T-cell (primary cell): ENCODE measurements around the gene DEFB132. TPM values are rescaled to one million over a fixed set of nuclear protein-coding genes. Genes with fewer than 3 reads are reported as not detected.

ENCODE experiments used
- ATAC-seq, 4 experiments: fragments of 200-7000 bp in 3 of 4; fragments of 150-1000 bp in 1 of 4; cut with Tn5 transposase; replicated peaks in 1 of 4; 1 replicate in 3 of 4; 2 replicates in 1 of 4; pipeline ENCODE4 v1.10.0; 2021; ENCODE audit warnings: moderate library complexity in 3 of 4, mild to moderate bottlenecking in 2 of 4, moderate number of reproducible peaks in 1 of 4
- CTCF ChIA-PET, 2 donors: fragments of 300-600 bp; sonication (Branson Sonifier 250); formaldehyde crosslinking; loops; one replicate each; lab custom pipeline; 2022; ENCODE audit warnings: antibody characterized with exemption in 2 of 2; lab: Charles Lee
- POLR2A ChIA-PET, 2 donors: fragments of 300-600 bp; sonication (Branson Sonifier 250); formaldehyde crosslinking; loops; one replicate each; lab custom pipeline; 2022; ENCODE audit warnings: antibody characterized with exemption in 2 of 2; lab: Charles Lee
- DNase-seq, 35 experiments: peaks; one replicate each; pipeline versions ENCODE4 v3.0.0 to v3.0.0-alpha.2; 2013 to 2023
- H3K27ac ChIP-seq: one replicate; pipeline ENCODE4 v1.5.1; 2013; ENCODE audit warnings: low read length
- H3K27me3 ChIP-seq, 2 experiments: replicated peaks in 1 of 2; 1 replicate in 1 of 2; 2 replicates in 1 of 2; pipeline versions ENCODE4 v1.6.1 to v1.7.0; 2013; ENCODE audit warnings: low read length in 1 of 2, mixed read lengths in 1 of 2; ENCODE audit not compliant: control insufficient read depth in 2 of 2, insufficient read depth in 2 of 2; ENCODE audit errors: extremely low read depth in 1 of 2
- H3K36me3 ChIP-seq, 2 donors: 1 replicate in 1 of 2; 2 replicates in 1 of 2; pipeline versions ENCODE4 v1.6.1 to v1.7.0; 2013; ENCODE audit warnings: low read length in 1 of 2; ENCODE audit not compliant: control insufficient read depth in 2 of 2, insufficient read depth in 1 of 2; ENCODE audit errors: extremely low read depth in 1 of 2
- H3K4me1 ChIP-seq, 2 experiments: 1 replicate in 1 of 2; 2 replicates in 1 of 2; pipeline versions ENCODE4 v1.6.1 to v1.7.0; 2013; ENCODE audit warnings: low read length in 2 of 2, mixed read lengths in 1 of 2; ENCODE audit not compliant: insufficient read depth in 2 of 2, control insufficient read depth in 1 of 2; ENCODE audit errors: extremely low read depth in 1 of 2
- H3K4me3 ChIP-seq, 2 donors: 1 replicate in 1 of 2; 2 replicates in 1 of 2; pipeline versions ENCODE4 v1.5.1 to v1.7.0; 2013; ENCODE audit warnings: mild to moderate bottlenecking in 2 of 2, low read length in 1 of 2, moderate library complexity in 1 of 2; ENCODE audit not compliant: control insufficient read depth in 1 of 2; ENCODE audit errors: extremely low read depth in 1 of 2
- H3K9me3 ChIP-seq: 2 replicates; pipeline ENCODE4 v1.7.0; 2013
- H3K27ac Mint-ChIP-seq, 2 donors: one replicate each; pipeline ENCODE4 v1.8.0; 2020 to 2021; ENCODE audit warnings: mild to moderate bottlenecking in 2 of 2, mixed read lengths in 2 of 2
- H3K27me3 Mint-ChIP-seq, 2 donors: one replicate each; pipeline ENCODE4 v1.8.0; 2021 to 2022; ENCODE audit warnings: mixed read lengths in 2 of 2
- H3K36me3 Mint-ChIP-seq: one replicate; pipeline ENCODE4 v1.8.0; 2021; ENCODE audit warnings: mixed read lengths
- H3K4me1 Mint-ChIP-seq, 3 donors: one replicate each; pipeline ENCODE4 v1.8.0; 2020 to 2022; ENCODE audit warnings: mixed read lengths in 3 of 3, mild to moderate bottlenecking in 1 of 3
- H3K4me3 Mint-ChIP-seq, 3 donors: one replicate each; pipeline ENCODE4 v1.8.0; 2020 to 2022; ENCODE audit warnings: mild to moderate bottlenecking in 3 of 3, mixed read lengths in 3 of 3, moderate library complexity in 3 of 3
- H3K9me3 Mint-ChIP-seq, 3 donors: one replicate each; pipeline ENCODE4 v1.8.0; 2020 to 2022; ENCODE audit warnings: mixed read lengths in 3 of 3
- WGBS: methylation state at CpG from one replicate; pipeline ENCODE4 v1.1.5; 2013; ENCODE audit warnings: missing lambda C conversion rate; ENCODE audit not compliant: insufficient coverage; 5-methylcytosine and 5-hydroxymethylcytosine counted together
- total RNA-seq, 35 experiments: library from RNA in 6 of 35; stranded (reverse) in 6 of 35; fragments of 120-200 nt in 1 of 35; gene quantifications; one replicate each; pipeline versions ENCODE4 v1.2.1 to v1.2.4 and lab custom pipeline; 2013 to 2026

Gene DEFB132
- total RNA-seq, 5 donors from 2014 or later (not counting 1 experiment from before 2014, with no cell fraction given), result not detected

DNA sequence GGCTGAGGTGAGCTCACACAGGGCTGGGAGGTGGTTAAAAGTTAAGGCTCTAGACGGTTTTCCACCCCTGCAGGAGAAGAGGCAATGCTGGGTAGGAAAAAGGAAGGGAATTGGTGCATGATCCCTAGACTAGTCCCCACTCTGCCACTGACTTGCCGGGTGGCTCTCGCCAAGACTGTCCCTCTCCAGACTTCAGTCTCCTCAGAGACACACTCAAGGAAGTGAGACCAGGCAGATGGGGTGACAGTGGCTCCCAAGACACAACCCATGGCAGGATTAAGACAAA lies 19.9 kb downstream of the DEFB132 start:
- WGBS, result no CpG with 5 or more reads among the region's 3 CpGs
- DNase-seq (no peak), ATAC-seq (no peak)
- no peaks in the 10 kb centered on the region for H3K27me3 ChIP-seq
- H3K36me3 ChIP-seq, result peaks cover 0 to 9% of the 10 kb centered on the region in 2 donors
- Mint-ChIP-seq H3K4me3 (no peak overlapping the region), H3K9me3 (no peaks in the 10 kb centered on the region), H3K27me3 (no peaks in the 10 kb centered on the region), H3K4me1 (no peaks in the 10 kb centered on the region), H3K27ac (no peak overlapping the region), H3K36me3 (peaks cover 7% of the 10 kb centered on the region)
- CTCF ChIA-PET, result no interaction called here
- no peaks in the 10 kb centered on the region for H3K9me3 ChIP-seq
- no peak overlapping the region for H3K4me3 ChIP-seq
- H3K4me1 ChIP-seq, result no peaks in the 10 kb centered on the region
- H3K27ac ChIP-seq, result no peak overlapping the region
- POLR2A ChIA-PET, result no interaction called here

DNA sequence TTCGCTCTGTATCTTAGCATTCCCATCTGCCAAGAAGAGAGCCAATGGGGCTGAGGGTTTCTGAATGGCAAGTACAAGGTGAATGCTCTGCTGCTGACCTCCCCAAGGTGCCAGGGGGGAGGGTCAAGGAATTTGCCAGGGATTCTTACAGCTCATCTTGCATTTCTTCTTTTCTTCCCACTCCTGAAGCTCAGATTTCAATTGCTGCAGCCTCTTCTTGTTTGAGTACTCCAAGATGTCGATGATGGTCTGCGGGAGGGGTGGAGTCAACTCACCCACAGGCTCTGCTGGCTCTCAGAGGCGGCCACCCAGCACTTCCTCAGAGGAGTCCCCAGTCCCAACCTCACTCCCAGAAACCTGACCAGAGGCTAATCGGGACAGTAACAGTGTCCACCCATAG lies 20.7 kb downstream of the DEFB132 start:
- no peak for DNase-seq
- CTCF ChIA-PET, result no interaction called here

DNA sequence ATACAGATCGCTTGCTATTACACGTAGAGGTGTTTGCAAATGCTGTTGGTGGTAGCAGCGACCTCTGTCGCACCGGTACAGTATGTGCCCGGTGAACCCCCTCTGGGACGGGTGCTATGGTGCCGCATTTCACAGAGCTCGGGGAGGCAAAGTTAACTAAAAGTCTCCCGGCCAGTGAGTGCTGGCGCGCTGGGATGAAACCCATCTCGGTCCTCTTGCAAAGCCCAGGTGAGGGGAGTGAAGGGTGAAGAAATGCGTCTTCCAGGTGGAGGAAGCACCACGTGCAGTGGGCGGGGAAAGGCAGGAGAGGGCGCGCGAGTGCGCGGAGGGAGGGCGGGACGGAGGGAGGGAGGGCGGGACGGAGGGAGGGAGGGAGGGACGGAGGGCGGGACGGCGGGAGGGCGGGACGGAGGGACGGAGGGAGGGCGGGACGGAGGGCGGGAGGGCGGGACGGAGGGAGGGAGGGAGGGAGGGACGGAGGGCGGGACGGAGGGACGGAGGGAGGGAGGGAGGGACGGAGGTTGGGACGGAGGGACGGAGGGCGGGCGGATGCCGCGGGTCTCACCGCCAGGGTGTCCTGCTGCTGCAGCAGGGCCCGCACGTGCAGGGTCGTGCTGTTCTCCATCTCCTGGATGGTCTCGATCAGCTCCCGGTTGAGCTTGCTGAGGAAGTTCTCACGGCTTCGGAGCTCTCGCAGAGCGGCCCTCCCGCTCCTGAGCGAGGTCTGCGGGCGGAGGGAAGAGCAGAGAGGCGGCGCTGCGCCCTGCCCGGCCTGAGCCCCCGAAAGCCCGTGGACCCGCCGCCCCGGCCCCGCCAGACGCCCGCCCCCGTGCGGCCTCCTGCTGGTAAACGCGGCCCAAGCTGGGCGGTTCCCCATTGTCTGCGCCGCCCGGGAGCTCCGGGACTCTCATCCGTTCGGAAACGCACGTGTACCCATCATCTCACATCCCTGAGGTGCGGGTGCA lies 21.4 kb downstream of the DEFB132 start:
- ChIA-PET CTCF (no interaction called here), POLR2A (interaction anchor here in 1 of 2 donors (0.5 kb wide), 1 partner anchor 18 kb away, joined by 3 read pairs; no protein-coding TSS in a partner anchor)
- H3K27ac ChIP-seq, result no peak overlapping the region
- no peaks in the 10 kb centered on the region for H3K27me3 ChIP-seq
- Mint-ChIP-seq H3K9me3 (no peaks in the 10 kb centered on the region), H3K4me1 (no peaks in the 10 kb centered on the region), H3K27me3 (no peaks in the 10 kb centered on the region), H3K4me3 (peak overlapping the region in 1 of 3 donors; percentile 48), H3K27ac (no peak overlapping the region), H3K36me3 (peaks cover 7% of the 10 kb centered on the region)
- ATAC-seq, result peak in 1 of 4 experiments; percentile 50
- no peak overlapping the region for H3K4me3 ChIP-seq
- peaks cover 0 to 9% of the 10 kb centered on the region in 2 donors for H3K36me3 ChIP-seq
- no peaks in the 10 kb centered on the region for H3K9me3 ChIP-seq
- 97% methylated on average over 43 of the region's 88 CpGs for WGBS
- peak in 2 of 35 experiments; percentile 14 to 21 for DNase-seq
- no peaks in the 10 kb centered on the region for H3K4me1 ChIP-seq

More for the DNA sequence above, 20.7 kb downstream of the DEFB132 start:
- Mint-ChIP-seq H3K4me1 (no peaks in the 10 kb centered on the region), H3K9me3 (no peaks in the 10 kb centered on the region), H3K36me3 (peaks cover 7% of the 10 kb centered on the region), H3K4me3 (no peak overlapping the region), H3K27ac (no peak overlapping the region), H3K27me3 (no peaks in the 10 kb centered on the region)
- H3K36me3 ChIP-seq, result peaks cover 0 to 9% of the 10 kb centered on the region in 2 donors
- POLR2A ChIA-PET, result no interaction called here
- no peaks in the 10 kb centered on the region for H3K9me3 ChIP-seq
- no peak overlapping the region for H3K4me3 ChIP-seq
- no peaks in the 10 kb centered on the region for H3K27me3 ChIP-seq
- no peak overlapping the region for H3K27ac ChIP-seq
- WGBS, result 100% methylated on average over 1 of the region's 5 CpGs
- ATAC-seq, result no peak
- H3K4me1 ChIP-seq, result no peaks in the 10 kb centered on the region

DNA sequence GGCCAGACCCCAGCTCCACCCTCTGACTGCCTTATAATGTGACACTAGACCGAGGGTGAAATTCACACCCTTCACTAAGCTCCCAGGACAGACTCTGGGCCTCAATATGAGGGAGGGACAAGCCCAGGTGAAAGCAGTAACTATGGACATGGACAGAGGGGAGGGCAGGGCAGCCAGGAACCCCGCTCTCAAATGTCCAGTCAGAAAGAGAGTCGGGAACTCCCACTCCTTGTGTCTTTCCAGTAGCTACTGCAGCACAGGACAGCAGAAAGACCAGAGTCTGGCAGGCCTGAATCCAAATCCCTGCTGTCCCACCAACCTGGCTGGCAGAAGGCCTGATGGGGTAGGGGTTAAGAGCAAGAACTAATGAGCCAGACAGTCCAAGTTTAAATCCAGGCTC lies 26.6 kb downstream of the DEFB132 start:
- Mint-ChIP-seq H3K36me3 (no peaks in the 10 kb centered on the region), H3K27me3 (no peaks in the 10 kb centered on the region), H3K27ac (no peak overlapping the region), H3K4me1 (no peaks in the 10 kb centered on the region), H3K9me3 (no peaks in the 10 kb centered on the region), H3K4me3 (no peak overlapping the region)
- no peaks in the 10 kb centered on the region for H3K9me3 ChIP-seq
- 60% methylated on average over 1 of the region's 3 CpGs for WGBS
- no peak for ATAC-seq
- ChIA-PET POLR2A (no interaction called here), CTCF (no interaction called here)
- no peak overlapping the region for H3K27ac ChIP-seq
- no peaks in the 10 kb centered on the region for H3K36me3 ChIP-seq
- H3K4me3 ChIP-seq, result no peak overlapping the region
- H3K27me3 ChIP-seq, result no peaks in the 10 kb centered on the region
- DNase-seq, result no peak
- no peaks in the 10 kb centered on the region for H3K4me1 ChIP-seq

DNA sequence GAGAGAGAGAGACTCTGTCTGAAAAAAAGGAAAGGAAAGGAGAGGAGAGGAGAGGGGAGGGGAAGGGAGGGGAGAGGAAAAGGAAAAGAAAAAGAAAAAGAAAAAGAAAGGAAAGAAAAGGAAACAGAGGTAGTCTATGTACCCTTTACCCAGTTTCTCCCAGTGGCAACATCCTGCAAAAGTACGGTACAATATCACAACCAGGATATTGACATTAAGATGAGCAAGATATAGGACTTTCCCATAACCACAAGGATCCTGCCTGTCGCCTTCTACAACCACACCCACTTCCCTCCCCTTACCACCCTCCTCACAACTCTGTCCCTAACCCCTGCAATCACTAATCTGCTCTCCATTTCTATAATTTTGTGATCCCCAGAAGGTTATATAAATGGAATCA lies 29.0 kb downstream of the DEFB132 start:
- ChIA-PET CTCF (no interaction called here), POLR2A (no interaction called here)
- H3K9me3 ChIP-seq, result no peaks in the 10 kb centered on the region
- Mint-ChIP-seq H3K36me3 (no peaks in the 10 kb centered on the region), H3K4me3 (no peak overlapping the region), H3K27me3 (no peaks in the 10 kb centered on the region), H3K27ac (no peak overlapping the region), H3K4me1 (peaks cover 0 to 8% (median 7%) of the 10 kb centered on the region in 3 donors), H3K9me3 (no peaks in the 10 kb centered on the region)
- no peaks in the 10 kb centered on the region for H3K36me3 ChIP-seq
- no peaks in the 10 kb centered on the region for H3K27me3 ChIP-seq
- H3K4me1 ChIP-seq, result peaks cover 12 to 15% of the 10 kb centered on the region in 2 experiments
- no peak overlapping the region for H3K27ac ChIP-seq
- WGBS, result 60% methylated on average over 1 of the region's 2 CpGs
- DNase-seq, result no peak
- no peak for ATAC-seq
- H3K4me3 ChIP-seq, result no peak overlapping the region

DNA sequence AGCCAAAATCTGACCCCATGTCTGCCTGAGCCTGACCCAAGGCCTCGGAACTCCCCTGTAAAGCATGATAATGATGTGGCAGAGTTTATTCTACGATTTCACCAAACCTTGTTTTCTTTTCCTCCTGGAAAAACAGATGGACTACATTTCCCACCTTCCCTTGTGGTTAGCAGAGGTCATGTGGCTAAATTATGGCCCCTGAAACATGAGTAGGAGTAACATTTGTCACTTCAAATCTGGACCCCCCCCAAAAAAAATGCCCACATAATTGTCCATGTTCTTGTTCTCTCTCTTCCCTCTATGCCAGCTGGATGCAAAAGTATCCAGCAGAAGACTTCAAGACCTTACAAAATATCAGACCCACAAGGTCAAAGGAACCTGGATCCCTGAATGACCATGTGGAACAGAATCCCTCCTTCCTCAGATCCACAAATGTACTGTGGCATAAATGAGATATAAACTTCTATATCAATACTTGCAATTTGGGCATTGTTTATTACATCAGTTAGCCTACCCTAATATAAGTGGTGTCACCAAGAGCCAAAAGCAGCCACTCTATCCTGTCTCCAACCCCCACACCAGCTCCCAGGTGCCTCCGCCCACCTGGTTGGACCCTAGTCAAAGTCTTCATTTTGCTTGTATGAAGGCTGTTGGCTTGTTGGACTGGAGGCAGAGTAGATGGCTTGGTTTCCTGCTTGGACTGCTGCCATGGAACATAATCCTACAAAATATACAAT lies 31.6 kb downstream of the DEFB132 start:
- DNase-seq, result no peak
- Mint-ChIP-seq H3K27me3 (no peaks in the 10 kb centered on the region), H3K27ac (peak overlapping the region in 1 of 2 donors; percentile 8), H3K9me3 (no peaks in the 10 kb centered on the region), H3K36me3 (no peaks in the 10 kb centered on the region), H3K4me1 (peaks cover 0 to 9% (median 8%) of the 10 kb centered on the region in 3 donors), H3K4me3 (no peak overlapping the region)
- no peak overlapping the region for H3K4me3 ChIP-seq
- H3K27ac ChIP-seq, result no peak overlapping the region
- H3K27me3 ChIP-seq, result no peaks in the 10 kb centered on the region
- ChIA-PET CTCF (interaction anchor here in 1 of 2 donors (0.6 kb wide), 1 partner anchor 75 kb away, joined by 3 read pairs; no protein-coding TSS in a partner anchor), POLR2A (interaction anchor here in 1 of 2 donors (0.6 kb wide), 1 partner anchor 44 kb away, joined by 4 read pairs; no protein-coding TSS in a partner anchor)
- H3K4me1 ChIP-seq, result peaks cover 17 to 18% of the 10 kb centered on the region in 2 experiments
- no peaks in the 10 kb centered on the region for H3K36me3 ChIP-seq
- WGBS, result no CpG with 5 or more reads among the region's 3 CpGs
- H3K9me3 ChIP-seq, result no peaks in the 10 kb centered on the region
- ATAC-seq, result no peak
